Gastroesophageal sphincter (tissue), 3 donors: ENCODE measurements around the gene VSX2.

Experiments used
- CTCF ChIP-seq, 4 experiments: fragments of 200-600 bp in 2 of 4; fragments of 450-650 bp in 2 of 4; sonication (generic) in 1 of 4; IDR thresholded peaks; one replicate each; pipeline ENCODE4 v1.5.1; 2017 to 2019; ENCODE audit warnings: antibody characterized with exemption in 4 of 4, mild to moderate bottlenecking in 2 of 4, moderate library complexity in 2 of 4
- POLR2A ChIP-seq, 2 donors: fragments of 450-650 bp; IDR thresholded peaks; one replicate each; pipeline ENCODE4 v1.6.1; 2017; ENCODE audit warnings: antibody characterized with exemption in 2 of 2, mild to moderate bottlenecking in 2 of 2, moderate library complexity in 1 of 2

- no peak for TF ChIP-seq CTCF (IDR thresholded peaks at IDR 0.05)
- TF ChIP-seq POLR2A (IDR thresholded peaks at IDR 0.05) = no peak
Measured at GRCh38 chr14:74257941-74258763, 18.9 kb downstream of the VSX2 start.
